ENCODE measurements around the gene APOB.

APOB gene

GRCh38 chr2:20955277-20956026 is 88.4 kb downstream of the APOB start:
- H3K4me1 ChIP-seq (ENCODE audit: control insufficient read depth, insufficient read depth, low read length): no peaks in the 10 kb centered on the region
- no peaks in the 10 kb centered on the region for H3K27me3 ChIP-seq (ENCODE audit: control insufficient read depth, insufficient read depth, low read length)
- DNase-seq (ENCODE audit: low read depth, low spot score): no peak
- no peak overlapping the region for H3K27ac ChIP-seq (ENCODE audit: low read length)
- no peaks in the 10 kb centered on the region for H3K9me3 ChIP-seq (ENCODE audit: control insufficient read depth, insufficient read depth, low read length)
- WGBS (ENCODE audit: insufficient coverage, insufficient read length): no CpG with 5 or more reads among the region's 10 CpGs
- H3K36me3 ChIP-seq (ENCODE audit: control insufficient read depth, insufficient read depth, low read length): no peaks in the 10 kb centered on the region
- H3K4me3 ChIP-seq (ENCODE audit: low read length): no peak overlapping the region

DNA sequence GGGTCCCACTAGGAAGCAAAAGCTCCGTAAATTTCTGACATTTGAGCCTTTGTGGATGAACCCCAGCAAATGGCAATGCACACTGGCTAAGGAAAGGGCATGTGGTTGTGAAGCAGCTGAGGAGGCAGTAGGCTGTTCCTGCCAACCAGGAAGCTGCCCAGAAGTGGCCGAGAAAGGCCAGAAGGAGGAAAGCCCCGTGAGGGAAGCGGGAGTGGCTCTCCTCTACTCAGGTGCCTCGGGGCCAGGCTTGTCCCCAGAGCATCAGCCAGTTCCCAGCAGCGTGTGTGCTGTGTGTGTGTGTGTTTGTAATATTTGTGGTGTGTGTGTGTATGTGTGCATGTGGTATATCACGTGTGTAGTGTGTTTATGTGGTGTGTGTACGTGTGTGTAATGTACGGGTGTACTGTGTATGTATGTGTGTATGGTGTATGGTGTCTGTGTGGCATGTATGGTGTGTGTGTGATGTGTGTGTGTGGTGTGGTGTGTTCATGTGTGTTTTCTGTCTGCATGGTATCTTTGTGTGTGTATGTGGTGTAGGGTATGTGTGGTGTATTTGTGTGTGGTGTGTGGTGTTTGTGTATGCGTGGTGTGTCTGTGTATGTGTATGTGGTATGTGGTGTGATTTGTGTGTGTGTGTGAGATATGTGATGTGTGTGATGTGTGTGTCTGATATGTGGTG is 90.6 kb downstream of the APOB start:
- DNase-seq (ENCODE audit: low read depth, low spot score): no peak
- WGBS (ENCODE audit: insufficient coverage, insufficient read length): 100% methylated on average over 4 of the region's 10 CpGs
- H3K27ac ChIP-seq (ENCODE audit: low read length): no peak overlapping the region
- H3K27me3 ChIP-seq (ENCODE audit: control insufficient read depth, insufficient read depth, low read length): no peaks in the 10 kb centered on the region
- H3K4me3 ChIP-seq (ENCODE audit: low read length): no peak overlapping the region
- H3K9me3 ChIP-seq (ENCODE audit: control insufficient read depth, insufficient read depth, low read length): no peaks in the 10 kb centered on the region
- no peaks in the 10 kb centered on the region for H3K36me3 ChIP-seq (ENCODE audit: control insufficient read depth, insufficient read depth, low read length)
- no peaks in the 10 kb centered on the region for H3K4me1 ChIP-seq (ENCODE audit: control insufficient read depth, insufficient read depth, low read length)

Measured in iPS DF 6.9 (cell line).